Measurements from ENCODE around the gene QPRT.
"Not testable (repeated sequence)": the region's sequence is repeated elsewhere in the genome, so short reads cannot be mapped to it uniquely, and the experiment has no call there.

QPRT gene

GRCh38 chr16:29694384-29695195, 15.6 kb downstream of the QPRT start:
- DNase-seq (no peak), ATAC-seq (ENCODE audit: insufficient read depth, low read depth) (no peak)
- H3K4me2 ChIP-seq (ENCODE audit: insufficient read depth, low read length), result no peak overlapping the region
- H3K27me3 ChIP-seq (ENCODE audit: insufficient read depth, low read length, poor library complexity), result no peaks in the 10 kb centered on the region
- peaks cover 4% of the 10 kb centered on the region for H3K9me3 ChIP-seq (ENCODE audit: insufficient read depth, low read length, severe bottlenecking)
- TF ChIP-seq CTCF (IDR thresholded peaks at IDR 0.05; ENCODE audit: borderline replicate concordance, extremely low read depth, low read length, poor library complexity, severe bottlenecking) (no peak), EZH2 (IDR thresholded peaks at IDR 0.05; ENCODE audit: borderline replicate concordance, low read depth, low read length, severe bottlenecking) (no peak)
- H3K36me3 ChIP-seq (ENCODE audit: insufficient read depth, low read length), result peaks cover 14% of the 10 kb centered on the region
- no peak overlapping the region for H3K9ac ChIP-seq (ENCODE audit: low read depth, low read length)
- no peak overlapping the region for H3K4me3 ChIP-seq (ENCODE audit: low read depth in 1 of 2, low read length in 2 of 2)
- H3K79me2 ChIP-seq (ENCODE audit: insufficient read depth, low read length), result peaks cover 7% of the 10 kb centered on the region
- H3K27ac ChIP-seq (ENCODE audit: low read length), result no peak overlapping the region
- H2AFZ ChIP-seq (ENCODE audit: low read depth, low read length), result no peak overlapping the region
- H3K4me1 ChIP-seq (ENCODE audit: insufficient read depth, low read length), result peaks cover 8% of the 10 kb centered on the region
- H4K20me1 ChIP-seq (ENCODE audit: insufficient read depth, low read length), result no peaks in the 10 kb centered on the region

DNA sequence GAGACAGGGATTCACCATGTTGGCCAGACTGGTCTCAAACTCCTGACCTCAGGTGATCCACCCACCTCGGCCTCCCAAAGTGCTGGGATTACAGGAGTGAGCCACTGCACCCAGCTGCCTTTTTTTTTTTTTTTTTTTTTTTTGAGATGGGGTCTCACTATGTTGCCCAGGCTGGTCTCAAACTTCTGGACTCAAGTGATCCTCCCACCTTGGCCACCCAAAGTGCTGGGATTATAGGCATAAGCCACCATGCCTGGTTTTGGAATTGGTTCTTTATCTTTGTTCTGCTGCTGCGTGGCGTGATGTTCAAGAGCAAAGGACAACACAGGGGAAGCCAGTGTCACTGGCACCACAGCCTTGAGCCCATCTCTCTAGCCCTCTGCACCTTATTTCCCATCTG, 16.7 kb downstream of the QPRT start:
- not testable (repeated sequence) for H3K79me2 ChIP-seq (ENCODE audit: insufficient read depth, low read length); DNase-seq; H3K9me3 ChIP-seq (ENCODE audit: insufficient read depth, low read length, severe bottlenecking); H4K20me1 ChIP-seq (ENCODE audit: insufficient read depth, low read length); ATAC-seq (ENCODE audit: insufficient read depth, low read depth); H3K27me3 ChIP-seq (ENCODE audit: insufficient read depth, low read length, poor library complexity); H3K4me1 ChIP-seq (ENCODE audit: insufficient read depth, low read length); H2AFZ ChIP-seq (ENCODE audit: low read depth, low read length); H3K27ac ChIP-seq (ENCODE audit: low read length); H3K4me3 ChIP-seq (ENCODE audit: low read depth in 1 of 2, low read length in 2 of 2); H3K9ac ChIP-seq (ENCODE audit: low read depth, low read length); H3K4me2 ChIP-seq (ENCODE audit: insufficient read depth, low read length)
- H3K36me3 ChIP-seq (ENCODE audit: insufficient read depth, low read length), result peaks cover 14% of the 10 kb centered on the region

GRCh38 chr16:29696881-29697331, 17.9 kb downstream of the QPRT start:
- H3K9ac ChIP-seq (ENCODE audit: low read depth, low read length), result no peak overlapping the region

More at GRCh38 chr16:29696881-29697331, 17.9 kb downstream of the QPRT start:
- H3K79me2 ChIP-seq (ENCODE audit: insufficient read depth, low read length), result no peaks in the 10 kb centered on the region
- H4K20me1 ChIP-seq (ENCODE audit: insufficient read depth, low read length), result no peaks in the 10 kb centered on the region
- DNase-seq (no peak), ATAC-seq (ENCODE audit: insufficient read depth, low read depth) (no peak)
- H3K27ac ChIP-seq (ENCODE audit: low read length), result no peak overlapping the region
- no peak overlapping the region for H2AFZ ChIP-seq (ENCODE audit: low read depth, low read length)
- peaks cover 14% of the 10 kb centered on the region for H3K36me3 ChIP-seq (ENCODE audit: insufficient read depth, low read length)
- TF ChIP-seq EZH2 (IDR thresholded peaks at IDR 0.05; ENCODE audit: borderline replicate concordance, low read depth, low read length, severe bottlenecking) (no peak), CTCF (IDR thresholded peaks at IDR 0.05; ENCODE audit: borderline replicate concordance, extremely low read depth, low read length, poor library complexity, severe bottlenecking) (no peak)
- H3K27me3 ChIP-seq (ENCODE audit: insufficient read depth, low read length, poor library complexity), result no peaks in the 10 kb centered on the region
- H3K4me2 ChIP-seq (ENCODE audit: insufficient read depth, low read length), result no peak overlapping the region
- peaks cover 10% of the 10 kb centered on the region for H3K4me1 ChIP-seq (ENCODE audit: insufficient read depth, low read length)
- peaks cover 4% of the 10 kb centered on the region for H3K9me3 ChIP-seq (ENCODE audit: insufficient read depth, low read length, severe bottlenecking)
- no peak overlapping the region for H3K4me3 ChIP-seq (ENCODE audit: low read depth in 1 of 2, low read length in 2 of 2)

Data from DND-41 (cell line).